Thoracic aorta (tissue), 2 donors: ENCODE measurements around the gene CCDC183. TPM values are rescaled to one million over a fixed set of nuclear protein-coding genes. Genes with fewer than 3 reads are reported as not detected.

ENCODE experiments used
- ATAC-seq: fragments of 150-250 bp; one replicate; pipeline ENCODE4 v1.8.0; 2017; ENCODE audit warnings: low read depth; ENCODE audit not compliant: insufficient number of reproducible peaks, low FRiP score
- DNase-seq: peaks from one replicate; pipeline ENCODE4 v3.0.0-alpha.2; 2020; ENCODE audit warnings: low spot score
- H3K27ac ChIP-seq, 2 donors: fragments of 200-600 bp; sonication (generic); 1 replicate in 1 of 2; 2 replicates in 1 of 2; pipeline ENCODE4 v1.5.1; 2016; ENCODE audit warnings: mild to moderate bottlenecking in 2 of 2, moderate library complexity in 2 of 2
- H3K27me3 ChIP-seq: fragments of 200-600 bp; sonication (generic); replicated peaks from 2 replicates; pipeline ENCODE4 v1.6.0; 2016; ENCODE audit warnings: mild to moderate bottlenecking; ENCODE audit not compliant: insufficient read depth
- H3K36me3 ChIP-seq: fragments of 200-600 bp; sonication (generic); one replicate; pipeline ENCODE4 v1.5.1; 2016
- H3K4me1 ChIP-seq, 2 donors: fragments of 200-600 bp; sonication (generic); 1 replicate in 1 of 2; 2 replicates in 1 of 2; pipeline versions ENCODE4 v1.5.1 to v1.6.0; 2016; ENCODE audit warnings: low read depth in 2 of 2, mild to moderate bottlenecking in 1 of 2; ENCODE audit not compliant: control insufficient read depth in 1 of 2
- H3K4me3 ChIP-seq: fragments of 200-600 bp; sonication (generic); 2 replicates; pipeline ENCODE4 v1.5.1; 2016; ENCODE audit warnings: mild to moderate bottlenecking
- H3K9me3 ChIP-seq: fragments of 200-600 bp; sonication (generic); 2 replicates; pipeline ENCODE4 v1.5.1; 2016
- CTCF ChIP-seq: fragments of 200-600 bp; sonication (generic); IDR thresholded peaks from one replicate; pipeline ENCODE4 v1.5.1; 2019; ENCODE audit warnings: antibody characterized with exemption
- total RNA-seq, 2 donors: library from RNA; depleted of rRNA; stranded (reverse); fragments of >200 nt; gene quantifications; one replicate each; pipeline versions ENCODE4 v1.1.0 to v1.2.3, GENCODE V29; 2016

Gene CCDC183
- total RNA-seq, 2 donors from 2014 or later, result 0.68 to 0.71 TPM

- DNase-seq (no peak), ATAC-seq (no peak)
- H3K4me3 ChIP-seq, result no peak overlapping the region
- H3K27ac ChIP-seq, result no peak overlapping the region
- H3K4me1 ChIP-seq, result peaks cover 3 to 9% of the 10 kb centered on the region in 2 donors
- no peak for TF ChIP-seq CTCF
- peaks cover 55% of the 10 kb centered on the region for H3K36me3 ChIP-seq
- H3K27me3 ChIP-seq, result no peaks in the 10 kb centered on the region
- H3K9me3 ChIP-seq, result no peaks in the 10 kb centered on the region
Measured at GRCh38 chr9:136826188-136826541, 30.0 kb downstream of the CCDC183 start.

- TF ChIP-seq CTCF, result no peak
- Histone ChIP-seq H3K9me3 (no peaks in the 10 kb centered on the region), H3K36me3 (peaks cover 56% of the 10 kb centered on the region)
Measured at GRCh38 chr9:136826703-136827582, 30.8 kb downstream of the CCDC183 start.

GRCh38 chr9:136827794-136828473 lies 31.8 kb downstream of the CCDC183 start:
- DNase-seq, result no peak
- Histone ChIP-seq H3K36me3 (peaks cover 56% of the 10 kb centered on the region), H3K9me3 (no peaks in the 10 kb centered on the region), H3K27ac (no peak overlapping the region), H3K27me3 (no peaks in the 10 kb centered on the region), H3K4me3 (no peak overlapping the region), H3K4me1 (no peaks in the 10 kb centered on the region)
- ATAC-seq, result no peak
- no peak for TF ChIP-seq CTCF

More at GRCh38 chr9:136826703-136827582, 30.8 kb downstream of the CCDC183 start:
- no peak overlapping the region for H3K27ac ChIP-seq
- peaks cover 0 to under 1% of the 10 kb centered on the region in 2 donors for H3K4me1 ChIP-seq
- H3K4me3 ChIP-seq, result no peak overlapping the region
- DNase-seq (no peak), ATAC-seq (no peak)
- no peaks in the 10 kb centered on the region for H3K27me3 ChIP-seq

- no peak for TF ChIP-seq CTCF
- H3K4me3 ChIP-seq, result no peak overlapping the region
- DNase-seq (no peak), ATAC-seq (no peak)
- H3K27me3 ChIP-seq, result no peaks in the 10 kb centered on the region
- H3K27ac ChIP-seq, result no peak overlapping the region
- no peaks in the 10 kb centered on the region for H3K4me1 ChIP-seq
- H3K36me3 ChIP-seq, result peaks cover 53% of the 10 kb centered on the region
- no peaks in the 10 kb centered on the region for H3K9me3 ChIP-seq
Measured at GRCh38 chr9:136828474-136829140, 32.5 kb downstream of the CCDC183 start.

GRCh38 chr9:136829412-136829811 lies 33.3 kb downstream of the CCDC183 start:
- ATAC-seq (no peak), DNase-seq (no peak)
- Histone ChIP-seq H3K27me3 (no peaks in the 10 kb centered on the region), H3K4me3 (no peak overlapping the region), H3K36me3 (peaks cover 48% of the 10 kb centered on the region), H3K9me3 (no peaks in the 10 kb centered on the region), H3K4me1 (no peaks in the 10 kb centered on the region), H3K27ac (no peak overlapping the region)
- no peak for TF ChIP-seq CTCF
